Measurements from ENCODE around the gene PSMA5.
"Not testable (repeated sequence)": the region's sequence is repeated elsewhere in the genome, so short reads cannot be mapped to it uniquely, and the experiment has no call there.

PSMA5 gene

DNA sequence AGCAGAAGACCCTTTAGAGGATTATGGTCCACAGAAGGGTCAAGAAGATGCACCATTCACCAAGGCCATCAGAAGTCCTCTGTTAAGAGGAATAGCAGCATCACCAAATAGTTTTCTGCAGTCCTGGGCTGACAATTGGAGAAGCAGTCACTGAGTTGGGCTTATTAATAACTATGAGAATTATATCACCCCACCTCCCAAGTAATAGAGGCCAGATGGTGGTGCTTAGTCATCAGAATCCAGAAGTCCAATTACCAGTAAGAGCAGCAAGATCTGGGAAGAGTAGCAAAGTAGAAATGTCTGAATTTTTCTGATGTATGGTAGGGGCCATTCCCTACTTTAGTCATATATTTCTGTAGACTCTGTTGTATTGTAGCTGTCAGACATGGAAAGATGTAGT lies 6.1 kb upstream of the PSMA5 start:
- FAIRE-seq: no peak

DNA sequence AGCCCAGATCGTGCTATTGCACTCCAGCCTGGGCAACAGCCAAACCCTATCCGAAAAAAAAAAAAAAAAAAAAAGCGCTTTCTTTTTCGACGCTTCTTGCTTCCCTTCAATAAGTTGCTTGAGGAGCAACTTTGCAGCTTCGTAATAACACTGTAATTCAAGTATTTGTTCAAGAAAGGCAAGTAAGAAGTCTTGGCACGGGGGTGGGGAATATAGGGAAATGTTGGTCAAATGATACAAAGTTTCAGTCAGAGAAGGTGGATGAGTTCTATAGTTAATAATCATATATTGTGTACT lies 871 bp upstream of the PSMA5 start:
- FAIRE-seq: no peak

DNA sequence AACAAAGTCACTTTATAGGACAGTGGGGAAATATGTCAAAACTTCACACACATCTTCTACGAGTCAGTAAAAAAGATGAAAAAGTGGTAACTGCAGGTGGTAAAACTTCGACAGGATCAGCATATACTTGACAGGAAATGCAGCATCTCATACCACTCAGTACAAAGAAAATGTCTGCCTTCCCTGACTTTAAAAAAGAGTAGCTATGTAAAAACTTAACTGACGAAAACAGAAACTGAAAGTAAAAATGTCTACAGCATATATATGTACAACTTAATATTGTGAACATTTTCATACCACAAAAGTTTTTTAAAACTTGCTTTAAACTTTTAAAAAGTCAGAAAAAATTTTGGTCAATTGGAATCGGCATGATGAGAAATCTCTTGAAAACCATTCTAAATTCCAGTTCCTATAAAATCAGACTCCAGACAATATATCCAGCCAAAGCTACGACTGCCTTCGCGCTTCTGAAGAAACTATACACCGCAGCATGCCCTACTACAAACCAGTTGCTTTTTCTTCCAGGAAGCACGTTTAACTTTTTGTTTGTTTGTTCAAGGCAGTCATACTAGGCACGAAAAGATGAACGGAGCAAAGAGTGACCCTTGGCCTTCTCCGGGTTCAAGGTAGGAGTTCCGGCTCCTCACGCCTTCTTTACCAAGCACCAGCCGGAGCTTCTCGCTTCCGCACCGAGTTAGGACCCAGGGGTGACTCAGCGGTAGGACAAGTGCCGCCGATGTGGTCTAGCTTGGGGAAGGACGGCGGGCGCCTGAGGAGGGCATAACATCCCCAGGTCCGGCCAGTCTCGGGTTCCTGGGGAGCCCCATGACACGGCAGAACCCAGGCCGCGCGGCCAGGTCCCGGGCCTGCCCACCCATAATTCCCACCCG lies 612 bp downstream of the PSMA5 start:
- no peak for FAIRE-seq

DNA sequence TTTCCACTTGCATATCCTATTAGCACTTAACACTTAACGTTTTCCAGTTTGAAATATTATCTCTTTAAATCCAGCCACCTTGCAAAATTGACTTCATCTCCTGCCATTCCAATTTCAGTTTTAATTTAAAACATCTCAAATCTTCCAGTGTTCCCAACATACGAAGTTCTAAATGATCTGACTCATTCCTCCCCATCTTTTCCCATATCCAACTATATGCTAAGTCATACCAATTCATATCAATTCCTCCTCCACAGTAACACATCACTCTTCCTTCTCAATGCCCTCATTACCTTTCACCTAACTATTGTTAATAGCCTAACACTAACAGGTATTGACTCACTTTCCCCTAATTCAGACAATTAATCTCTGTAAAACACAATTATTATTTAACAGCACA lies 2.8 kb downstream of the PSMA5 start:
- no peak for FAIRE-seq

DNA sequence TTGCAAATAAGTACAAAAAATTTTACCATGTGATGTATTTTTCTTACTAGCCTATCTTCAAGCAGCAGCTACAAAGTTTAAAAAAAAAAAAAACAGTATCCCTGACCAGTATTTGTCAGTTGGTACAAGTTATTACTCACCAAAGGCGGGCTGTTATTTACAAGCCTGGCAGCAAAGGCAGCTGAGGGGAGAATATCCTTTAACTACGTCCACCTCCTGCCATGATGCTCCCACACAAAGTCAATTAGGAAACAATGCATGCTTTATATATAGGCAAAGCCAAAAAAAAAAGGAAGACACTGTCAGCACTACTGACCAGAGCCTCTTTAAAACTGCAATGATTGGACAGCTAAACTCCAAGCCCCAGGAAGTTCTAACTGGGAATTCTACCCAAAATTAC lies 13.7 kb downstream of the PSMA5 start:
- FAIRE-seq: no peak

DNA sequence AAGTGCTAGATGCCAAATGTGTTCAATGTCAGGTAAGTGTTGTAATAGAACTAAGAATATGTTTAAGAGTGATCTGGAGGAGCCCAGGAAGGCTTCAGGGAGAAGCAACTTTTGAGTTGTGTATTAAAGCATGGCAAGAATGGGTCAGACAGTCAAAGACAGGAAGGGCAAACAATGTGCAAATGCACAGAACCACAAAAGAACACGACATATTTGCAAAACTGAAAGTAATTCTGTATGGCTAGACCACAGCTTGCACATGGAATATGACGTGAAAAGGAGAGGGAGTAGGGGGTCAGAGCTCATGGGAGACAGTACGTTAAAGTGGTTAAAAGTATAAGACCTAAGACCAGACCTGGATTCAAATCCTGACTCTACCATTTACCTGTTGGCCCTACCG lies 21.4 kb downstream of the PSMA5 start:
- no peak for FAIRE-seq

DNA sequence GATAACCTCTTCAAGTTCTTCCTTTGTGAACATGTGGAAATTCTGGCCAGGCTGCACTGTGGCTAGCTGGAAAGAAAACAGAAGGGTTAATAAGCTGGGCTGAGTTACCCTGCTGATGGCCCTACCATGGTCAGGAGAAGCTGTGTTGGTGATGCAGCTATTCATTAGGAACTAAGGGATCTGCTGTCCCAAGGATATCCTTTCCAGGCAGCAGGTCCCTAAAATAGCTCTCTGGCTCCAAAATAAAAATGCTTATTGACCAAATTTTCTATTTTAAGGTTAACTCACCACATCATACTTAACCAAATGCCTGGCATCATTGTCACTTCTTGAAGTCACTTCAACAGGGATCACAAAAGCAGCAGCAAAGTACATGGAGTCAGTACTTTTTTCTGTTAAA lies 24.2 kb downstream of the PSMA5 start:
- FAIRE-seq: no peak

DNA sequence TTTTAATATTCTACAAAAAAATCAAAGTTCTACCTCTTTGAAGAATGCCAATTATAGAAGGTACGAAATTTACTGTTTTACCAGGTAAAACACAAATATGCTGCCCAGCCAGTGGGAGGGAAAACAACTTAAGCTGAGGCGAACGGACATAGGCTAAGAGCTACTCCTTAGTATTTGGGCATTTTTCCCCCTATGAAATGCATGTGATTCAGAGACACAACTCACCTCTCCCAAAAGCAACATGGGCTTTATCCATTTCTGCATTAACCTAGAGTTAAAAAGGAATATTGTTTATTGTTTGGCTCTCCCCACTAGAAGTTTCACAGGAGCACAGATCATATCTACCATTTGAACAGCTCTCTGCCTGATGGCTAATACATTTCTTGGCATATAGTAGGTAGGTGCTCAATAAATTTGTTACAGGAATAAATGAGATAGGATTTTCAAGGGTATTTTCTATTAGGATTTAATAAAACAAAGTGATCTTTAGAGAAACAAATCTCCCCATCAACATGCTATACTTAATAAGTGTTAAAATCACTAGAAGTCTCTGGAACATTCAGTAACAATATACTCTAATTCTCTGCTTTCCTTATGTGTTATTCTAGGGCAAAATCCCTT lies 26.1 kb downstream of the PSMA5 start:
- FAIRE-seq: no peak

DNA sequence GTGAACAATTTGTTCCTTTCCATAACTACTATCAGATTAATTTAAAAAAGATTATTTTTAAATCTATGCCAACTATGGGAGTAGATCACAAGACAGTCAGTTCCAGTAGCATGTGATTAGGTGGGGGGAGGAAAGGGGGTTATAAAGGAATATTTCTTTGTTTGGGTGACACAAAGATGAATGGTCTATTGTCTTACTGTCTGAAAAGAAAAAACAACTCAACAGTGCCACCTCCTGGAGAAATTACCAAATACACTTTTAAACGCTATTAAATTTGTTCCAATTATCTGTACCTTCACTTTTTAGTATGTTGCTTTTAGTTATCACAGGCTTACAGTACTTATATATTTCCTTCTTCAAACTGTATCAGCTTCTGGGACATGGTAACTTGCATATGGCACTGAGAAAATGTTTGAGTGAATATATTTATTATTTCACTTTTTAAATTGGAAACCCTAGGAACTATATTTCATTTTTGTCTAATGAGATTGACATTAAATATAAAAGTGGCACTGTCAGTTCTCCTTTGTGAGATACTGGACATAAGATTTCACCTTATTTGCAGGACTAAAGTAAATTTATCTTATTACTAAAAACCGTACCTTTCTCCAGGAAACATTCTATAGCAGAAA lies 26.8 kb downstream of the PSMA5 start:
- peak; percentile 83 for FAIRE-seq

DNA sequence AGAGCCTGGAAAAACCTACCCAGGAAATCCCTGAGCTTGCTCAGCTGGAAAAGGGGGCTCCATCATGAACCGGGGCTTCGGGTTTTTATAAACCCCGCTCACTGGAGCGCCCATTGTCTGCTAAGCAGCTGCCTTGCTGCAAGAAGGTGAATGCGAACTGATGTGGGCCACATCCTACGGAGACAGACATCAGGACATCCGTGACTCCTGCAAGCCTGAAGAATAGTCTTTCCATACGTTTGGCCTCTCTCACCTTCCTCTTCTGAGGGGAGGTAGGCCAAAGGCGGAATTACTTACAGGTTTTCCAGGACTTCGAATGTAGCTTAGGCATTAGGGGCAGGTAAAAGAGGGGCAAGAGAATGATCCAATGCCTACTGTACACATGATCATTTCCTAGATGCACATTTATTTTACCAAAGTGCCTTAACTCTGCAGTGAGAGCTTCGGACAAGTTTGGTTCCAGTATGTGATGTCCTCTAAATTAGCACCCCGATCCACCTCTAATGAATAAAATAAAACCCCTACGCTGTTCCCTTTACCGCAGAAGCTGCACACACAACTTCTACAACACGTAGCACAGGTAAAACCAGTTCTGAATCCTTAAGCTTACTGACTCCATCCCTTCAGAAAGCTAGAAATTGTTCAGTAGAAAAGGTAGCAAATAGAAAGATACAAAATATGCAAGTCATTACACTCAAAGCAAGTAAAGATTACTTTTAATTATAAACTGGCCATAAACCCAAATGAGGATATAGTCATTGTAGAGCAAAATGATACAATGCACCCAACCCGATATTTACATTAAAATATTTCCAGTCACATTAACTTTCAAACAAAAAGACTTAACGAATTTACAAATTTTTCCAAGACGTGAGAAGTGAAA lies 27.7 kb downstream of the PSMA5 start:
- FAIRE-seq: no peak

DNA sequence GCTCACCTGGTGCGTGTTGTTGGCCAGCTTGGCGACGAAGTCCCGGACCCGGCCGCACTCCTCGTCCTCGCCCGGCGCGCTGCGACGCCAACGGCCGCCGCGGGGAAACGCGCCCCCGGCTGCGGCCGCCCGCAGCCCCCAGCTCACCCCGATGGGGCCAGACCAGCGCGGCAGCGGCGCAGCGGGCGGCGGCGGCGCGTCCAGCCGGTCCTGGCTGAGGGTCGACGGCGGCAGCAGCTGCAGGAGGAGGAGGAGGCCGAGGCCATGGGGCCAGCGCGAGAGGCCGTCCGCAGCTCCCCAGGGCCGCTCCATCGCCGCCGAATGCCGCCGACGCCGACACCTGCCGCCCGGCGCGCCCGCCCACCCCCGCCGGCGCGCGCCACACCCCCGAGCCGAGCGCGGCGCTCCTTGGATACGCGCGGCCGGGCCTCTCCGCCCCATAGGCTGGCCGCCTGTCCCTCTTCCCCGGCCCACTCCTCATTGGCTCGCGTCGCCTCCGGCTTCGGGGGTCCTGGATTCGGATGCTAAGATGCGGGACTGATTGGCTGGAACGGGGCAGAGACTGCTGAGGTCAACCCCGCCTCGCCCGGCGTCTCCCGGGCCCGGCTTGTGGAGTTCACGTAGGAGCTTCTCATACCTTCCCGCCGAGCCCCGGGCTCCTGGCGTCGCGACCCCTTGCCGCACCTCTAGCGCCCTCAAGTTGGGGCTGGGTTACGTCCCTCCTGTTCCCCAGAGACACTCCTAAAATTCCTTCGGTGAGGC lies 28.5 kb downstream of the PSMA5 start, which contains the start of gene SORT1:
Gene SORT1 (minus strand): TSS at position 338 of the 762 bp plus-strand sequence. CDS start 26 bp downstream, at position 312.
- FAIRE-seq: no peak

DNA sequence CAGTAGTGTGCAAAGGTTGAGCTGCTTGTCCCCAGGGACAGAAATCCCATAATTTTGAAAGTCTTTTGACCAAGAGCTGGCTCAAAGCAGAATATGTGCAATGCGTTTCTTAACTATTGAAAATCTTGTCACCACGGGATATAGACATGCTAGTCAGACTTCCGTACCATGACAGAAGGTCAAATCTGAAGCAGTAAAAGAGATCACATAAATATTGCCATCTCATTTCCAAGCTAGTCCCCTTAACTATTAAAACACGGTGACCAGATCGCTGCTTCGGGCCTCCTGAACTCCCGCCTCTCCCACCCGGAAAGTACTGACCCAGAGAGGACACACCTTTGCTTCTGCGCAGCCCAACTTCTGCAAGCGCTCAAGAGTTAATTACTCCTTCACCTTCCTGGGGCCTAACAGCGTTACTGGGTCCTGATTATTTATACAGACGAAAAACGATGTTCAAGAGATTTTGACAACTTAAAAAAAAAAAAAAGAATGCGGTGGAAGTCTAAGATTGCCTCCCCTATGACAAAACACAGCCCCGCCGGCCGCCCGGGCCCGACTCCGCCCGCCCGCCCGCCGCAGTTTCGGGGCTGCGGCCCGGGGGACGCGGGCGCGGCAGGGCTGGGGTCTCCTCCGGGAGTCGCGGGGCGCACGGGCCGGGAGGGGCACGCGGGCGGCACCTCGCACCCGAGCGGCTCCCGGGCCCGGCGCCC lies 29.2 kb downstream of the PSMA5 start:
- no peak for FAIRE-seq

DNA sequence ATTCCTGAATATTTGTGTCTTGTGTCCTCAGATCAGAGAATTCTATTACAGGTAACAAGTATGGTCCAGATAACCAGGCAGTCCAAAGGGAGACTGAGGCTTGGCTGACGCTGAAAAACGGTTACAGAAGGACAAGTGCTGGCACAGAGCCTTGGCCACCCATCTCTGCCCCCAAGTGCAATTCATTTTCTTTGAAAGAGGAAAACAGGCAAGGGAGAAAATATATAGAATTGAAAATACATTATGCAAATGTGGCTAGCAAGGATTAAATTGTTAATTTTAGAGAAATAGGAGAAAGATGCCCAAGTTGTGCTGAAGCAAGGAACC lies 29.8 kb downstream of the PSMA5 start:
- FAIRE-seq: no peak

DNA sequence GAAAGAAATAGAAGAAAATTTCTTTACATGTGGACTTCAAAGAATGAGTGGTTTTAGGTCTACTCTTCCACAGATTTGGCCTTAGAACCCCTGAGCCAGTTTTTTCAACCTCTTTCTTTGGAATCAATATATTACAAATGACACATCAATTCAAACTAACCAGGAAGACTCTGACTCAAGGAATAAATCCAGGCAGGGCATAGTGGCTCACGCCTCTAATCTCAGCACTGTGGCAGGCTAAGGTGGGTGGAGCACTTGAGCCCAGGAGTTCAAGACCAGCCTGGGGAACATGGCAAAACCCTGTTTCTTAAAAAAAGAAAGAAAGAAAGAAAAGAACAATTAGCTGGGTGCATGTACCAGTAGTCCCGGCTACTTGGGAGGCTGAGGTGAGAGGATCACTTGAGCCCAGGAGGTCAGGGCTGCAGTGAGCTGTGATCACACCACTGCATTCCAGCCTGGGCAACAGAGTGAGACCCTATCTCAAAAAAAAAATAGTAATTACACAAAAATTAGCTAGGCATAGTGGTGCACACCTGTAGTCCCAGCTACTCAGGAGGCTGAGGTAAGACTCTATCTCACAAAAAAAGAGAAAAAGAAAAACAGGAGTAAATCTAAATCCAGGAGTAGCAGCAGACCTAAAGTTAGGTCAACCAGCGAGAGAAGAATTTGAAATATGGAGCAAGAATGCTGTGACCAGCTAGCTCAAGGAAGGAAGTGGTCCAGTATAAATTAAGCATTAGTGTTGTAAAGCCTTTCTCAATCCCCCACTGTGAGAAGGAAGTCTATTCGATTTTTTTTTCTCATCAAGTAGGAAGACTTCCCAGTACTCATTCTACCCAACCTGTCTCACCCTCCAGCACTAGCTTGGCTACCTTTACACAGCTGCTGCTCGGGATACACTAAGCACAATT lies 30.4 kb downstream of the PSMA5 start:
- FAIRE-seq: no peak

DNA sequence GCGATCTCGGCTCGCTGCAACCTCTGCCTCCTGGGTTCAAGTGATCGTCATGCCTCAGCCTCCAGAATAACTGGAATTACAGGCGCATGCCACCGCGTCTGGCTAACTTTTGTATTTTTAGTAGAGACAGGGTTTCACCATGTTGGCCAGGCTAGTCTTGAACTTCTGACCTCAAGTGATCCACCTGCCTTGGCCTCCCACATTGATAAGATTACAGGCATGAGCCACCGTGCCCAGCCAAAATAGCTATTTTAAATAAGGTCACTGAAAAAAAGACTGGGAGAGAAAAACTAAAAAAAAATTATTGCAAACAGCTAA lies 31.0 kb downstream of the PSMA5 start:
- not testable (repeated sequence) for FAIRE-seq

DNA sequence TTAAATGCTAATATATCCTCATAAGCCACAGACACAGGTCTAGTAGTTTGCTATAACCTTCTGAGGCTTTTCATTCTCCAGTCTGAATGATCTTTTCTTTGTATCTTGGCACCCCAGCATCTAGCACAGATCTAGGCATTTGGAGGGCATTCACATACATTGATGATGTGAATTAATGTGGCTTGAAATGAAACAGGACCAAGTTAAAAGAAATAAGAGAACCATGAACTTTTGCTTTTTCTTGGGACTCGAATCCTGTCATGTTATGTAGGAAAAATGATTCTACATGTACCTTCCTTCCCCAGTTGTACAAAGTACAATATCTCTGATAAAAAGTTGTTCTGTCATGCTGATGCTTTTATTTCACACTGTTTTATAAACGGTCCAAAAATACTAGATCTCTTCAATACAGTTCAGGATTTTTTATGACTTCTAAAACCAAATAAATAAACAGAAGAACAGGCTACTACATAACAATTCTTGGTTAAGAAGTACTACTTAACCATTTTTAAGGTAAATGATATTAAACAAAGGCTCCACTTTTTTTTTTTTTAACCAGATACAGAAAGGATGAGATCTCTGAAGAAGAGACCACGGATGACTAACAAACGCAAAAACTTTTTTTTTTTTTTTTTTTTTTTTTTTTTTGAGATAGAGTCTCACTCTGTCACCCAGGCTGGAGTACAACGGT lies 31.5 kb downstream of the PSMA5 start:
- no peak for FAIRE-seq

DNA sequence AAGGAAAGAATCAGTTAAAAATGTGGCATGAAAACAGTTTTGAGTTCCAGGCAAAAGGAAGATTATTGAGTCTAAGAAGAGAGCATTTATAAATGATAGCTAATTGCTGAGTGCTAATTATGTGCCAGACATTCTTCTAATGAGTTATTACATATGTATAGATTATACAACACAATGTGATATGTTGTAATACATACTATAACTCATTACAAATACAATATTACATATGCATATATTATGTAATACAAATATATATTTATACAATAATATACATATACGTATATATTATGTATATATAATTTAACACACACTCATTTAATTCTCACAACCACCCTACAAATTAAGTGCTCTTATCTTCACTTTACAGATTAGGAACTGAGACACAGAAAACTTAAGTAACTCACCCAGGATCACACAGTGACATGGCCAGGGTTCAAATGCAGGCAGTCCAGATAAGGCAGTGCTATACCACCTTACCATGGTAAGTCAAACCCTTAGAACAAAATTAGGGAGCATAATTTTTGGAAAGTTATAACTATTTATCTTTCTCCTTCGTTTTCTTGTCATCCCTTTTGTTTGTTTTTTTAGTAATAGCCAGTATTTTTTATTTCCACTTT lies 32.5 kb downstream of the PSMA5 start:
- no peak for FAIRE-seq

DNA sequence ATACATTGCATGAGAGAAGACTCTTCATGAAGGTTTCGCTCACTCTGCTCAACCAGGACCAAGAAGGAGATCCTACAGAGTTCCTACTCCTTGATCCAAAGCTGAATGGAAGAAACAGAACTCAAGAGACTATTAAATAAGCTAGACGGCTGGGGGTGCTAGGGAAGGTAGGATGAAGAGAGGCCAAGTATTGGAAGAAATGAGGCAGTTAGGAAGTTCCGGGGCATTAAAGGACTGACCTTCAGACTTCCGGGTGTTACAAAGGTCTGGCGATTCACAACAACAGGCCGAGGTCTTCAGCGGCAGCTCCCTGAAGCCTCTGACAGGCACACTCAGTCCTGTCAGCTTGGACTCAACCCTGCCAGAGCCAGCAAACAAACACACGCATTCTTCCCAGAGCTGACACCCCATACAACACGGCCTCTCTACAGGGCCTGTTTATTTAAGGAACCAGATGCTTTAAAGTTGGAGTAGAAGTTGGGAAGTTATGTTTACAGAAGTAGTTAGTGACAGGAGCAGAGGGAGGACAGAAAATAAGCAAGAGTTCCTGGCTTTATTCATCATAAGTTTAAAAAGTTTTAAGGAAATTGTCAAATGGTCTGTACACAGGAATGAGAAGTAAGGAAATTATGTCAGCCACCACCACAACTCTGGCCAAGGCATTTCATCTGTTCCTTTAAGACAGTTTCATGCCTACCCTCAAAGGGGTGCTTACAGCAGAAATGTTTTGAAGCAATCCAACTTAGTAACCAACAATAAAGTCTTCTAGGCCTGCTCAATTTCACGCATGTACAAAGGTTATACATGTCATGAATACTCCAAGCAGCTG lies 33.2 kb downstream of the PSMA5 start:
- FAIRE-seq: peak; percentile 75
